GM23248 (cell line): ENCODE results near the gene TRAK1. TPM values are rescaled to one million over a fixed set of nuclear protein-coding genes. Genes with fewer than 3 reads are reported as not detected.
A peak's percentile ranks its signal among the peaks of the same experiment; 100 is the strongest.
"Not testable (repeated sequence)": the region's sequence is repeated elsewhere in the genome, so short reads cannot be mapped to it uniquely, and the experiment has no call there.

Experiments used
- DNase-seq: peaks from one replicate; pipeline ENCODE4 v3.0.0-alpha.2; 2015
- H2AFZ ChIP-seq: fragments of 200-600 bp; sonication (generic); 2 replicates; pipeline ENCODE4 v1.6.1; 2016; ENCODE audit warnings: antibody characterized with exemption
- H3F3A ChIP-seq: fragments of 200-600 bp; sonication (generic); 2 replicates; pipeline ENCODE4 v1.6.1; 2016; ENCODE audit warnings: mild to moderate bottlenecking, antibody characterized with exemption, mixed run types; ENCODE audit not compliant: insufficient read depth
- H3K27ac ChIP-seq: fragments of 200-600 bp; sonication (generic); 2 replicates; pipeline ENCODE4 v1.5.1; 2016; ENCODE audit warnings: mild to moderate bottlenecking
- H3K27me3 ChIP-seq: fragments of 200-600 bp; sonication (generic); replicated peaks from 2 replicates; pipeline ENCODE4 v1.6.1; 2016; ENCODE audit warnings: mild to moderate bottlenecking; ENCODE audit not compliant: insufficient read depth
- H3K36me3 ChIP-seq: fragments of 200-600 bp; sonication (generic); 2 replicates; pipeline ENCODE4 v1.6.1; 2016; ENCODE audit warnings: low read depth, mild to moderate bottlenecking
- H3K4me1 ChIP-seq: fragments of 200-600 bp; sonication (generic); 2 replicates; pipeline ENCODE4 v1.6.1; 2016; ENCODE audit warnings: mild to moderate bottlenecking; ENCODE audit not compliant: insufficient read depth
- H3K4me2 ChIP-seq: fragments of 200-600 bp; sonication (generic); one replicate; pipeline ENCODE4 v1.6.1; 2016; ENCODE audit warnings: mild to moderate bottlenecking; ENCODE audit not compliant: unreplicated experiment
- H3K4me3 ChIP-seq: fragments of 200-600 bp; sonication (generic); 2 replicates; pipeline ENCODE4 v1.5.1; 2016; ENCODE audit warnings: mild to moderate bottlenecking
- H3K79me2 ChIP-seq: fragments of 200-600 bp; sonication (generic); 2 replicates; pipeline ENCODE4 v1.6.1; 2016; ENCODE audit warnings: mild to moderate bottlenecking; ENCODE audit not compliant: insufficient read depth
- H3K9ac ChIP-seq: fragments of 200-600 bp; sonication (generic); 2 replicates; pipeline ENCODE4 v1.6.1; 2016; ENCODE audit warnings: mild to moderate bottlenecking
- H3K9me2 ChIP-seq: fragments of 200-600 bp; sonication (generic); 2 replicates; pipeline ENCODE4 v1.6.1; 2016; ENCODE audit warnings: mixed run types, mild to moderate bottlenecking, moderate library complexity; ENCODE audit not compliant: insufficient read depth
- H3K9me3 ChIP-seq: fragments of 200-600 bp; sonication (generic); one replicate; pipeline ENCODE4 v1.6.1; 2017; ENCODE audit warnings: low read depth
- H4K20me1 ChIP-seq: fragments of 200-600 bp; sonication (generic); 2 replicates; pipeline ENCODE4 v1.6.0; 2016; ENCODE audit not compliant: insufficient read depth
- EZH2 ChIP-seq: fragments of 200-600 bp; sonication (generic); IDR thresholded peaks from 2 replicates; pipeline ENCODE4 v1.6.1; 2018; ENCODE audit warnings: antibody characterized with exemption, mild to moderate bottlenecking; ENCODE audit not compliant: insufficient read depth, poor library complexity, severe bottlenecking
- EZH2phosphoT487 ChIP-seq: fragments of 200-600 bp; sonication (generic); IDR thresholded peaks from 2 replicates; pipeline ENCODE4 v1.6.1; 2018; ENCODE audit warnings: antibody characterized with exemption, moderate library complexity, mild to moderate bottlenecking, low read depth; ENCODE audit not compliant: insufficient read depth
- WGBS, 2 experiments: methylation state at CpG; one replicate each; pipeline ENCODE4 v1.1.6; 2015 to 2017; ENCODE audit warnings: low lambda C conversion rate in 2 of 2, low coverage in 1 of 2; ENCODE audit errors: missing lambda C conversion rate in 2 of 2; 5-methylcytosine and 5-hydroxymethylcytosine counted together
- in situ Hi-C: fragments of 300-500 bp; cut with MboI; formaldehyde crosslinking; loops from 2 replicates; pipeline ENCODE4 v1.15.0; 2020
- polyA plus RNA-seq: library from polyadenylated mRNA; unstranded; fragments of >200 nt; fragmentation: Nextera tagmentation; extraction: Ambion mirVana; gene quantifications from 2 replicates; pipeline ENCODE4 v1.2.1, GENCODE V29; 2016
- total RNA-seq: library from RNA; depleted of rRNA; stranded (reverse); fragments of >200 nt; shearing (Covaris generic); gene quantifications from 2 replicates; pipeline ENCODE4 v1.2.3, GENCODE V29; 2014

Gene TRAK1
- total and polyA plus RNA-seq, 2 experiments from 2014 or later: 13.6 to 51.0 TPM

DNA sequence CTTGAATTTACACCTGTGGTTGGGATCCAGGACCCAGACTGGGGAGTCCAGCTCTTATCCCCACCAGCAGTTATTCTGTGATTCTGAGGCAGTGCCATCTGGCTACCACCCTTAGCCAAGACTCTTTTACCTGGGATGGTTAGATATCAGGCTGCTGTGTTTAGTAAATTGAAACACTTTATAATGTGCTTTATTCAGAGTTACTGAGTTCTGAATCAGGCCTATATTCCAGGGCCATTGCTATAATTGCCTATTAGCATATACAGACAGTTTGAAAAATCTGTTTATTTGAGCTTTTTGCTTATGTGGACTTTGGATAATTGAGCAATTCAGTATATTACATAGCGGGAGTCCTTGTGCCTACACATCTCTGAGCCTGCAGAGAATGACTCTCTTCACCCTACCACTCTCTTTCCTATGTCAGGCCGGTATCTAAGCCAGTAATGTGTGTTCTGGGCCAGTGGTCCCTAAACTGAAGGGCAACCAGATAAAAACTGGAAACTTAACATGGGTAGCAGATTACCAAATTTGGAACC, 45.4 kb upstream of the TRAK1 start:
- Histone ChIP-seq H3K4me3 (no peak overlapping the region), H3K27ac (peak overlapping the region; percentile 91), H3K4me1 (peaks cover 32% of the 10 kb centered on the region), H3K9me3 (no peaks in the 10 kb centered on the region), H3K36me3 (no peaks in the 10 kb centered on the region), H3F3A (peaks cover 16% of the 10 kb centered on the region; the same call in 1 of the 2 replicates), H3K27me3 (no peaks in the 10 kb centered on the region), H3K79me2 (peaks cover 98% of the 10 kb centered on the region), H4K20me1 (no peaks in the 10 kb centered on the region), H3K9me2 (no peaks in the 10 kb centered on the region), H3K4me2 (no peak overlapping the region), H2AFZ (no peak overlapping the region), H3K9ac (no peak overlapping the region; the same call in 1 of the 2 replicates)
- in situ Hi-C loops: no loop called here
- TF ChIP-seq EZH2: no peak
- no peak for TF ChIP-seq EZH2phosphoT487
- WGBS, 2 experiments: 96 to 100% methylated on average over 2 of the region's 2 CpGs
- peak; percentile 10 for DNase-seq

- H3F3A ChIP-seq: peaks cover 27% of the 10 kb centered on the region
- H3K36me3 ChIP-seq, H3K27ac ChIP-seq, H4K20me1 ChIP-seq, in situ Hi-C loops, H3K9me2 ChIP-seq, H3K9me3 ChIP-seq, DNase-seq, H3K27me3 ChIP-seq, H3K4me3 ChIP-seq, H2AFZ ChIP-seq, H3K4me2 ChIP-seq, H3K9ac ChIP-seq: not testable (repeated sequence)
- H3K4me1 ChIP-seq: peaks cover 39% of the 10 kb centered on the region
- 98% methylated on average over 4 of the region's 4 CpGs for WGBS, 2 experiments
- H3K79me2 ChIP-seq: peaks cover 95% of the 10 kb centered on the region
These were observed 42.6 kb upstream of the TRAK1 start for GRCh38 chr3:42048526-42048925.

GRCh38 chr3:42050126-42050525, 41.0 kb upstream of the TRAK1 start:
- H3K9me2 ChIP-seq: no peaks in the 10 kb centered on the region
- in situ Hi-C loops: no loop called here
- H3K27ac ChIP-seq: no peak overlapping the region
- H3K27me3 ChIP-seq: no peaks in the 10 kb centered on the region
- H3F3A ChIP-seq: peaks cover 24% of the 10 kb centered on the region
- no peaks in the 10 kb centered on the region for H3K9me3 ChIP-seq
- H3K79me2 ChIP-seq: peaks cover 97% of the 10 kb centered on the region
- no peaks in the 10 kb centered on the region for H3K36me3 ChIP-seq
- WGBS, 2 experiments: 63 to 71% methylated on average over 5 to 6 of the region's 6 CpGs
- TF ChIP-seq EZH2 (no peak), EZH2phosphoT487 (no peak)
- no peak overlapping the region for H3K9ac ChIP-seq
- no peak overlapping the region for H3K4me2 ChIP-seq
- no peak for DNase-seq
- H4K20me1 ChIP-seq: no peaks in the 10 kb centered on the region
- no peak overlapping the region for H2AFZ ChIP-seq
- H3K4me1 ChIP-seq: peaks cover 41% of the 10 kb centered on the region
- no peak overlapping the region for H3K4me3 ChIP-seq

- peak overlapping the region; percentile 51 for H3K4me2 ChIP-seq
- peak overlapping the region; percentile 85 for H3K27ac ChIP-seq
- peaks cover 97% of the 10 kb centered on the region for H3K79me2 ChIP-seq
- H3K36me3 ChIP-seq: no peaks in the 10 kb centered on the region
- H3K9ac ChIP-seq: peak overlapping the region; percentile 61
- WGBS, 2 experiments: 52% methylated on average over 4 of the region's 4 CpGs
- H2AFZ ChIP-seq: no peak overlapping the region
- no peak overlapping the region for H3K4me3 ChIP-seq
- H3F3A ChIP-seq: peaks cover 30% of the 10 kb centered on the region
- peaks cover 42% of the 10 kb centered on the region for H3K4me1 ChIP-seq
- in situ Hi-C loops: no loop called here
- TF ChIP-seq EZH2 (no peak), EZH2phosphoT487 (no peak)
- no peaks in the 10 kb centered on the region for H4K20me1 ChIP-seq
- H3K9me2 ChIP-seq: no peaks in the 10 kb centered on the region
- H3K27me3 ChIP-seq: no peaks in the 10 kb centered on the region
- DNase-seq: peak; percentile 62
- H3K9me3 ChIP-seq: no peaks in the 10 kb centered on the region
These were observed 39.6 kb upstream of the TRAK1 start for GRCh38 chr3:42051384-42052131.
